Tibial nerve (tissue), 4 donors: ENCODE results near the gene FARSB.

Experiments used
- EP300 ChIP-seq, 2 donors: sonication (generic); formaldehyde crosslinking; IDR thresholded peaks; one replicate each; pipeline ENCODE4 v1.6.1; 2017; ENCODE audit warnings: antibody characterized with exemption in 2 of 2, mild to moderate bottlenecking in 1 of 2
- POLR2A ChIP-seq, 2 donors: fragments of 450-650 bp; IDR thresholded peaks; one replicate each; pipeline ENCODE4 v1.6.1; 2017; ENCODE audit warnings: antibody characterized with exemption in 2 of 2, mild to moderate bottlenecking in 2 of 2, moderate library complexity in 2 of 2
- TF ChIP-seq, protein P1 (sequence below), 5 experiments: fragments of 200-600 bp in 3 of 5; fragments of 450-650 bp in 2 of 5; sonication (generic) in 3 of 5; IDR thresholded peaks; one replicate each; pipeline ENCODE4 v1.5.1; 2016 to 2019; ENCODE audit warnings: antibody characterized with exemption in 5 of 5, mild to moderate bottlenecking in 3 of 5, moderate library complexity in 2 of 5

DNA sequence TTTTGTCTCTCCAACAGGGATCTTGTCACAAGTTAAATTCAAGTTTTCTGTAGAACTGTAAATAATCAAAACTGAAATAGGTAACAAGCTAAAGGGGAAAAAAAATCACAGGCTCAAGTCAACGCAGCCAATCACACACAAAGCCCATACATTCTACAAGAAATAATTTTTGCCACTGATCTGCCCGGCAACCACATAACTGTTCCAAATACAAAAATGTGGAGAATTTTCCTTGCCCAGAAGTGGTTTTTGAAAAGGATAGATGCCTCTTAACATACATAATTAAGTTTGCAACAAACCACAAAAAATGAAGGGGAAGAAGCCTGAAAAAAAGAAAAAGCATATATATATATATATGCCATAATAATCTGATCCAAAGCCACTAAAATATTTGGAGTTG lies 60.3 kb downstream of the FARSB start:
- TF ChIP-seq, protein P1, sequence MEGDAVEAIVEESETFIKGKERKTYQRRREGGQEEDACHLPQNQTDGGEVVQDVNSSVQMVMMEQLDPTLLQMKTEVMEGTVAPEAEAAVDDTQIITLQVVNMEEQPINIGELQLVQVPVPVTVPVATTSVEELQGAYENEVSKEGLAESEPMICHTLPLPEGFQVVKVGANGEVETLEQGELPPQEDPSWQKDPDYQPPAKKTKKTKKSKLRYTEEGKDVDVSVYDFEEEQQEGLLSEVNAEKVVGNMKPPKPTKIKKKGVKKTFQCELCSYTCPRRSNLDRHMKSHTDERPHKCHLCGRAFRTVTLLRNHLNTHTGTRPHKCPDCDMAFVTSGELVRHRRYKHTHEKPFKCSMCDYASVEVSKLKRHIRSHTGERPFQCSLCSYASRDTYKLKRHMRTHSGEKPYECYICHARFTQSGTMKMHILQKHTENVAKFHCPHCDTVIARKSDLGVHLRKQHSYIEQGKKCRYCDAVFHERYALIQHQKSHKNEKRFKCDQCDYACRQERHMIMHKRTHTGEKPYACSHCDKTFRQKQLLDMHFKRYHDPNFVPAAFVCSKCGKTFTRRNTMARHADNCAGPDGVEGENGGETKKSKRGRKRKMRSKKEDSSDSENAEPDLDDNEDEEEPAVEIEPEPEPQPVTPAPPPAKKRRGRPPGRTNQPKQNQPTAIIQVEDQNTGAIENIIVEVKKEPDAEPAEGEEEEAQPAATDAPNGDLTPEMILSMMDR (IDR thresholded peaks at IDR 0.05): no peak
- TF ChIP-seq POLR2A (IDR thresholded peaks at IDR 0.05) (no peak), EP300 (IDR thresholded peaks at IDR 0.05) (no peak)
